ENCODE data around the gene LRRC10B.

LRRC10B gene

DNA sequence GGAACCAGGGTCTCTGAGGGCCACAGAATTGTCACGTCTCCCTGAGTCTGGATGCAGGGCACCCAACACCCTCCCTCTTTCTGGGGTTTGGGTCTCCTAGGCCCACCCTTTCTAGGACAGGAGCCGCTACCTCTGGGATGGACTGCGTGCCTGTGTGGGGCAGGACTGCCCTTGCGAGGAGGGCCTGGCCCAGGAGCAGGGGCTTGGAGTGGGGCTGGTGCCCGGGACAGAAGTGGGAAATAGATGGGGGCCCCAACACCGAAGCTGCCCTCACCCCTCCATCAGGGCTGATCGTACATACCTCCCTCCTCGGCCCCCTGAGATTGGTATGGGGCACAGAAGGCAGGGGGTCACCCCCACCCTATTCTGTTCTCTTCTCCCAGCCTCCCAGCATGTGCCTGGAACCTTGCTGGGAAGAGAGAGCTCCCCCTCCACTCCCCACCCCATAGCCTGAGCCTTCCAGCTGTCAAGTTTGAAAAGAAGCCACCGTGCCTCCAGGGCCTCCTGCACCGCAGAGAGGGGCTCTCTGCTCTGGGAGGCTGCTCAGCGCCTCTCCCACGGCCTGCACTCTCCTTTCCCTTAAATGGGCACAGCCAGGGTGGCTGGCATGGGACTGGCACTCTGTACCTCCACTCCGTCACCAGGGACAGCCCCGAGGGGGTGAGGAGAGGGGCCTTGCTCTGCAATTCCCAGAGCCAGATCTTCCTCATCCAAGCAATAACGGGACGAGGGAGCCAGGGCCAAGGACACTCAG, 1.8 kb downstream of the LRRC10B start:
- DNase-seq: no peak

DNA sequence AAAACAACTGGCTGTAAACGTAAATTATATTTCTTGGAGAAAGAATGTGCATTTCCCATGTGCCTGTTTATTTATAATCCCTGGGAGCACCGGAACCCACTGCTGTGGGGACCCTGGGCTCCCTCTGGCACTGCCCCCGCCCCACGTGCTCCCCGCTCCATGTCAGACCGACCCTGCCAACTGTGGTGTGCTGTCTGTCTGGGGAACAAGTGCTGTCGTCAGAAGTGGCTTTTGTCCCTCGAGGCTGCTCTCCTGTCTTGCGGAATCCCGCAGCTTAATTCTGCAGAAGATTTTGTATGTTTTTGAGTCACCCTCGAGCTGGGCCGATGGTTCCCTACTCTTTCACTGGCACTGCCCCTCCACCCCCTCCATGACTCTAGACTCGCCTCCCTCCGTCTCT, 2.4 kb downstream of the LRRC10B start:
- DNase-seq: no peak

- DNase-seq: no peak
These were observed 2.8 kb downstream of the LRRC10B start for GRCh38 chr11:61511383-61511782.

DNA sequence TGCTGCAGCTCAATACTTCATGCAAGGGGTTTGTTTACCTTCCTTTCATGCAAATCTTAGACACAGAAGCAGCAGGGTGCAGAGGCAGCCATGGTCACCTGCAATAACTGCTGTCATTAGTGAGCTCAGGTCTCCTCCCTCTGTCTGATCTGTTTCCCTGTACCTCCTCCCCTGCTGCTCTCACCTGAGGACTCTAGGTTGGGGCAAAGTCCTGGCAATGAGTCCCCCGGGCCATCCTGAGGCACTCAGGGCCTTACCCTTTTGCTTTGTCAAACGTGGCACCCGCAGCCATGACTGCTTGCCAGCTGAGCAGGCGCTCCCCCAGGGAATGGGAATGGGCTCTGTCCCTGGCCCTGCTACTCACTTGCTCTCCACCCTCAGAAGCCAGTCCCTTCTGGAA, 3.9 kb downstream of the LRRC10B start:
- no peak for DNase-seq

DNA sequence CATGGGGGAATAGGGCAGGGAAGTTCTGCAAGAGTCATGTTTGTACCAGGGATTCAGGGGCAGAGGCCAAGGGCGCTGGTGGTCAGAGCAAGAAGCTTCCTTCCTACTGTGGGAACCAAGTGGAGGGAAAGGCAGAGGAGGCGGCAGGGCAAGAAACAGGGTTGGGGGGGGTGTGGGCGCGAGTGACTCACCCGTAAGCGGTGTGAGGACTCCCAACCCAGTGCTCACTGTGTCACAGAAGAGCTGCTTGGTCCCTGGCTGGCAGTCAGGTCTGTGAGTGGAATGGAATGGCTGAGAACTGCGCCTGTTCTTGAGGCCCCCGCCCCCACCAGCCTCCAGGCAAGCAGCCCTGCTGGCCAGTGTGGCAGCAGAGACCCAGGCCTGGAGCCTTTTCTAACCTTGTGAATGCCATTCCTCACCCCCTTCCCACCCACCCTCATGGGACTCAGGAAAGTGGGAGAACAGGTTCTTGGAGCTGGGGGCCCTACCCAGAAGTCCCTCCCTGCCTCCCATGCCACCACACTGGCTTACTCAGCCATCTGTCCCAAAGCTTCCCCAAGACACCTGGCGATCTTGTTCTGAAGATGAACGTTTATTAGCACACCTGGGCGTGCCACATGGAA, 4.7 kb downstream of the LRRC10B start:
- DNase-seq: no peak

DNA sequence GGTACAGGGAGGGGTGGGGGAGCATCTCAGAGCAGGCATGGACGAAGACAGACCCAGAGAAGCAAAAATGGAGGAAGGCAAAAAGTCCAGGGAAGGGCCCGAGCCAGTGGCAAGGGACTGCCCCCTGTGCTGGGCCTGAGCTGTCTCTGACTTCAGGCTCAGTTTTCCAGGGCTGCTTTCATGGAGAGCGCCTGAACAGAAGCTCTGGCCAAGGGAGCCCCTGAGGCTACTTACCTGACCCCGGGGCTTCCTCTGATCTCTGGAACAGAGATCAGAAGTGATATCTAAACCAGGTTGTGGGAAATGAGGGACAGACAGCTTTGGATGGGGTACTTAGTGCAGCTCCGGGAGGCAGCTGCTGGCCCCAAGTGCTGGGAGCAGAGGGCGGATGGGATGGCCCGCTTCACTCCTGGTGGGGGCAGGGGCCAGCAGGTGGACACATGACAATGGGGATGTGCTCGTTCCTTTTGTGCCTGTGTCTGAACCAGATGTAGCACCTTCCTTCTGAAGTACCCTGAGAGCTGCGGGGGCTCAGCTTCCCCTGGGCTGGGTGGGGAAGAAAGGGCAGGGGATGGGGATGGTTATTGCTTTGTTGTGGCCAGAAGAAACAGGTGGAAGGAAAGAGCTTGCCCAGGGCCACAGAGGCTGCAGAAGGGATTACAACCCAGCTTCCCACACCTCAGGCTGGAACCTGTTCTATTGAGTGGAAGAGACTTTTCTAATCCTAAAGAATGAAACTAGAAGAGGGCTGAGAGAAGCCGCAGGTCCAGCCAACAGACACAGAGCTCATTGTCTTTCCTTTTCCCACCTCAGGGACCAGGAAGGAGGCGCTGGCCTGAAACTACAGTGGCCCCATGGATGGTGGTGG, 5.7 kb downstream of the LRRC10B start:
- no peak for DNase-seq

- no peak for DNase-seq
These were observed 7.1 kb downstream of the LRRC10B start for GRCh38 chr11:61515686-61516085.

DNA sequence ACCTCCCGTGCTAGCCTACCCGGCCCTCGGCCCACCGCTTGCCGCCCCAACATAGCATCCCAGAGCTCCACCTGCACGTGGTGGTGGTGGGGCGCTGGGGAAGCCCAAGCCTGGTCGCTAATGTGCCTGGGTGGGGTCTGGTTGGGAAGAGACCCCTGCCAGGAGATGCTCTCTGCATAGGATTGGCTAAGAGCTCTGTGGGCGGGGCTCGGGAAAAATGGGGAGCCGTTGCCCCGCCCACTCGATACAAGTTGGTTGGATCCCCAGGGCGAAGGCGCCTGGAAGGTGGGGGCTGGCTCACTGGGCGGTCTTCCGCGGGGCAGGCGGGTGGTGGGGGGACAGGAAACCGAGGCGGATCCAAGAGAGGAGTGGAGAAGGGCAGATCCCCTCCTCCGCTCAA, 7.6 kb downstream of the LRRC10B start:
- DNase-seq: no peak

DNA sequence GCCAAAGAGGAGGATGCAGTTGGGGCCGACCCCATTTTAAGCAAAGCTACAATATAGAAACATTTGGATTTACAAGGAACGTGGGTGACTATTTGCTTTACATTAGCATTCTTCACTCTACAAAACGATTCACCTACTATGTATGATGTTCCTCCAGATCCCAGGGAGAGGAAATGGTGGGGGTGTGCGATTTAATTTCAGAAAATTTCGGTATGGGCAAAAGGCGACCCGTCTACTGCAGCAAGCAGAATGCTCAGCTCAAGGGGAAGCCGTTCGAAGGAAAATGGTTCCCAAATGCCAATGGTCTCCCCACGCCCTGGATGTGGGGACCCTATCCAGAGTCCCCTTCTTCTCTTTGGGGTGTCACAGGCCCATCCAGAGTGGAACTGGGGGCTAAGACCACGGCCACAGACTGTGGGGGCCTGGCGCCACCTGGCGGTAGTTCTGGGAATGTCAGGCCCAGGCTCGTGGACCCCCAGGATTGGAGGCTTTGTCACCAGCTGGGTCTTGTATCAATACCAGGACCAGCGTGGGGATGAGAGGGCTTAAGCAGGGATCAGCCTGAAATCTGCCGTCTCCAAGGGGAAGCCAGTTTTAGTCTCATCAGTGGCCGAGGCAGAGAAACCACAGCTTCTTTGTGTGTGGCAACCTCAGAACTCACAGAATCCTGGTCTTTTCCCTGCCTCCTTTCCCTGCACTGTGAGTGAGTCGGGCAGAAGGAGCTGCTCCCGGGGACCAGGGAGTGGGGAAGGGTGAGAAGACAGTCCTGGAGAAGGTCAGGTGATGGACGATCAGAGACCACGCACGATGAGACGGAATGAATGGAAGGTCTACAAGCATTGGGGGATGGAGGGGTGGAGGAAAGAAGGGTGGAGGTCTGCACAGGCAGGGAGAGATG, 8.4 kb downstream of the LRRC10B start:
- peak; percentile 32 for DNase-seq

- DNase-seq: no peak
These were observed 9.7 kb downstream of the LRRC10B start for GRCh38 chr11:61518032-61518795.

DNA sequence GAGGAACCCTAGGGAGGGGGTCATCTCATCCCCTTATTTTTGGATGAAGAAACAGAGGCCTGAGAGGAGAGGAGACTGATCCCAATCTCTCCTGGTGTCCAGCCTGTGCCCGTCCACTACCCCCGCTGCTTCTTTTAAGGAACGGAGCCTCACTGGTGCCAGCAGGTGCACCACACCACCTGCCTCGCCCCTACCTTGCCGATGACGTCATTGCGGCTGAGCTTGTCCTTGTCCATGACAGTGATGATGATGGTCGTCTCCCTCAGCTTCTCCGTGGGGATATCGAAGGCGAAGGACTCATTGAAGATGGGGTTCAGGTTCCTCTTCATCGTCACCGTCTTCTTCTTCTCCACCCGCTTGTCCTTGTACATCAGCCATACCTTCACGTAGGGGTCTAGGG, 14.3 kb downstream of the LRRC10B start:
- DNase-seq: no peak

DNA sequence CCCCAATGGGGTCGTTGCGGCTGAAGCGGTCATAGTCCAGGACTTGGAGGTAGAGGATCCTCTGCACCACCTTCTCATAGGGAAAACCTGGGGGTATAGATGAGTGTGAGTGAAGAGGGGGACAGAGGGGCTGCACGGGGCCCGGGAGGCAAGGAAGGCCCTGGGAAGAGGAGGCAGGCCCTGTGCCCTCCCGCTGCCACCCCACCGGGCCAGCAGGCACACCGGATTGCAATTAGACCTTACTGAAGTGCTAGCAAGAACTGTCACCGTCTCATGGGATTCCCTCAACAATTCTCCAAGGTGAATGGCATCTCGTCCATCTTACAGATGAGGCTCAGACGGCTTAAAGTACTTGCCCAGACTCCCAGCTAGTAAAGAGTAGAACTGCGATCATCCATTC, 15.9 kb downstream of the LRRC10B start:
- no peak for DNase-seq

DNA sequence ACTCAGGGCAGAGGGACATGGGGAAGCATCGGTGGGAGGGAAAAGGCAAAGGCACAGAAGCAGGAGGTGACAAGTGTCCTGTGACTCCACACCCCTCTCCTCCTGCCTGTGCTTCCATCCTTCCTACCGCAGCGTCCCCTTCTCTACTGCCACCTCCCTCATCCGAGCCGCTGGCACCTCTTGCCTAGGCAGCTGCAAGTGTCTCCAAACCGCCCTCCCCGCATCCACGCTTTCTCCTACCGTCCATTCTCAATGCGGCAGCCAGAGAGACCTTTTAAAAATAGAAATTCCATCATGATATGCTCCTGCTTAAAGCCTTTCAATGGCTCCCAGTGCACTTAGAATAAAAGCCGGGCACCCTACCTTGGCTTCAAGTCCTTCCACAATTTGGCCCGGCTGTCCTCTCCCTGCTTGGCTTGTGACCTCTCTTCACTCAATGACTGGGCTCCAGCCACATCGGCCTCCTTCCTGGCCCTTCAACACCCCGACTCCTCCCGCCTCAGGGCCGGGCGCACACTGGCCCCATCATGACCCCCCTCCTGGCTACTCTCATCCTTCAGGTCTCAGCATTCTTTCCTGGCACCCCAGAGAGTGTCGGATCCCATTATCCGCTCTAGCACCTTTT, 16.5 kb downstream of the LRRC10B start:
- DNase-seq: no peak

GRCh38 chr11:61526229-61526628, 17.7 kb downstream of the LRRC10B start:
- no peak for DNase-seq

DNA sequence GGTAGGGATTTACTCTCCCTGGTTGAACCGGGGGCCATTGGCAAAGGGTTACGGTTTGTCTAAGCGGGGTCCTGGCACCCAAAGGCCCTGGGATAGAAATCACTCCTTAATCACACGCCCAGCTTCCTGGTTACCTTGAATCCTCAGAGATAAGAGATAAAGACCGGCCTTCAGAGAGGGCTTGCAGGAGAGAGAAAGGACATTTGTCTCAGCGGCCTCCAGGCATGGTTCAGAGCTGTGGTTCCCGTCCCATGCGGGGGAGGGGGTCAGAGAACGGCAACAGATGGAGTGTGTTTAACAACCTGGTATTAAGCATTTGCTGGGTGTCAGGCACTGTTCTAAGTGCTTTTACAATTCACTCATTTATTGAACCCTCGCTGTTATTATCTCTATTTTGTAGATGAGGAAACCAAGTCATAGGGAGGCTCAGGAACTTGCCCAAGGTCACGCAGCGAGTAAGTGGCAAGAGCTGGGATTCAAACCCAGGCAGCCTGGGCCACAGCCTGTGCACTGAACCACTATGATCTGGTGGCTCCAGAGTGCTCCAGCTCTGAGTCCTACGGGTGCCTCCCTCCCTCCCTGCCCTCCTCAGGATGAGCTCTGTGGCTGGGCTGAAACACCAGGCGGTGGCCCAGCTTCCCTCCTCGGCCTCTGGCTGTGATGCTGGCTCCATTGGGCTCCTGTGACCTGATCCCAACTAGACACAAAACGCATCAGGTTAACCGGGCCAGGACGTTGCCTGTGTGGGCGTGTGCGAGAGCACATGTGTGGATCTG, 18.6 kb downstream of the LRRC10B start:
- no peak for DNase-seq

GRCh38 chr11:61528114-61528513, 19.6 kb downstream of the LRRC10B start:
- no peak for DNase-seq

- no peak for DNase-seq
These were observed 21.1 kb downstream of the LRRC10B start for GRCh38 chr11:61529537-61530225.

- no peak for DNase-seq
These were observed 22.5 kb downstream of the LRRC10B start for GRCh38 chr11:61531044-61531443.

DNA sequence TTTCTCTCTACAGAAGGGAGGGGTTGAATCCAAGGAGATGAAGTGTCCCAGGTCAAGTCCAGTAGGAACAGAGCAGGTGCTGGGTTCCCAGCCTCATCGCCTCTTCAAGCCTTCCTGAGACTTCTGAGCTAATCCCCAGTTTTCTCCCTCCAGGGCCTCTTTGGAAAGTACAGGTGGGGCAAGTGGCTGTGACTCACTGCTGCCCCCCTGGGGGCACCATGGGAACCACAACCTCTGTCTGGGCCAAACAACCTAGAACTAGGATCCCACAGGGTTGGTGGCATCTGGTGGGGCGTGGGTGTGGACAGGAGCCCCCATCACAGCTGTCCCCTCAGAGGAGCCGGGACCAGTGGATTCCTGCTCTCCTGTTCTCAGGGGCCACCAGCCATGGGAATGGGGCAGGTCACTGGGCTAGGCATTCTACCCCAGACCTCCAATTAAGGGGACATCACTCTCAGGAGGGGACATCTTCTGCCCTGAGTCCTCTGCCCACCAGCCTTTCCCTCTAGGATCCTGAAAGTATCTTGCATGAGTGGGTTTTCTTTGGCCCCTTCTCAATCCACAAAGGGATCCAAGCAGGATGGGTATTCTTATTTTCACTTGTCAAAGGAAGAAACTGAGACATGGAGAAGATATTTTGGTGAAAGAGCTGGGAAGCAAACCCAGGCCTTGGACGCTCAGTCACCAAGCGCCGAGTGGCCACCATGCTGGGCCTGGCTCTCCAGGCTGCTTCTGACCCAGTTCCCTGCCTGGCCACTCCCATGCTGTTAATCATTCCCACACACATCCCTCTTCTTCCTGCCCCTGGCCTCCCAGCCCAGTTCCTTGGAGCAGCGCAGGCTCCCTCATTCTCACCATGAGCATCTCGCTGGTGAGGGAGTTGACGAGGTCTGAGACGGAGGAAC, 23.8 kb downstream of the LRRC10B start:
- no peak for DNase-seq
